ENCODE measurements around the gene NT5C. TPM values are rescaled to one million over a fixed set of nuclear protein-coding genes. Genes with fewer than 3 reads are reported as not detected.

NT5C gene
- total RNA-seq, 1 experiment from 2014 or later: 116 TPM

- peak; percentile 65 for DNase-seq
- ChIA-PET POLR2A (ENCODE audit: unreplicated experiment) (interaction anchor here (0.5 kb wide), 1 partner anchor 216 kb away, joined by 46 read pairs; no protein-coding TSS in a partner anchor), CTCF (interaction anchor here (0.5 to 0.7 kb wide), 2 partner anchors 127 to 512 kb away, joined by 6 to 7 read pairs; no protein-coding TSS in a partner anchor)
- no peaks in the 10 kb centered on the region for H3K36me3 ChIP-seq (ENCODE audit: low read depth, low read length)
- no peaks in the 10 kb centered on the region for H3F3A ChIP-seq (ENCODE audit: low read length, unreplicated experiment)
- intact Hi-C loops (cut with micrococcal nuclease): no loop called here
- no peak overlapping the region for H3K9ac ChIP-seq (ENCODE audit: low read length)
- H3K4me2 ChIP-seq (ENCODE audit: low read length): no peak overlapping the region; the same call in 1 of the 2 replicates
- H3K9me3 ChIP-seq (ENCODE audit: low read length): no peaks in the 10 kb centered on the region
- H3K79me2 ChIP-seq (ENCODE audit: low read length): no peaks in the 10 kb centered on the region
- BruUV-seq (replicated peaks): no TSS peak
- no peak overlapping the region; the same call in 1 of the 2 replicates for H2AFZ ChIP-seq (ENCODE audit: low read length)
- no peaks in the 10 kb centered on the region for H4K20me1 ChIP-seq (ENCODE audit: low read length)
- no peak overlapping the region for H3K4me3 ChIP-seq (ENCODE audit: low read length)
- peaks cover 27% of the 10 kb centered on the region for H3K4me1 ChIP-seq (ENCODE audit: insufficient read depth, low read length)
- H3K27ac ChIP-seq (ENCODE audit: low read length): no peak overlapping the region
- no peak for TF ChIP-seq EZH2 (IDR thresholded peaks at IDR 0.05; ENCODE audit: low read length, unreplicated experiment)
- no peak for TF ChIP-seq CTCF (conservative IDR thresholded peaks at IDR 0.05; ENCODE audit: low read depth, low read length)
- no peak for TF ChIP-seq EZH2phosphoT487 (IDR thresholded peaks at IDR 0.05; ENCODE audit: borderline replicate concordance, low read length)
- H3K27me3 ChIP-seq (ENCODE audit: low read length): no peaks in the 10 kb centered on the region
- no peaks in the 10 kb centered on the region for H3K9me2 ChIP-seq (replicated peaks; ENCODE audit: low read length)
- ATAC-seq: peak; percentile 92
These were observed 42.8 kb downstream of the NT5C start for GRCh38 chr17:75088465-75089417.

GRCh38 chr17:75087558-75088453, 43.7 kb downstream of the NT5C start, which contains the start of gene SLC16A5:
SLC16A5 (plus strand) TSS chr17:75087954; CDS start chr17:75093637, 5,683 bp downstream.
- no peaks in the 10 kb centered on the region for H3K9me2 ChIP-seq (replicated peaks; ENCODE audit: low read length)
- H3K36me3 ChIP-seq (ENCODE audit: low read depth, low read length): no peaks in the 10 kb centered on the region
- no peaks in the 10 kb centered on the region for H3K9me3 ChIP-seq (ENCODE audit: low read length)
- H3K4me2 ChIP-seq (ENCODE audit: low read length): no peak within 1 kb of the TSS; the same call in 1 of the 2 replicates
- DNase-seq (no peak), ATAC-seq (no peak)
- no peak within 1 kb of the TSS for H3K9ac ChIP-seq (ENCODE audit: low read length)
- no peaks in the 10 kb centered on the region for H3F3A ChIP-seq (ENCODE audit: low read length, unreplicated experiment)
- H4K20me1 ChIP-seq (ENCODE audit: low read length): no peaks in the 10 kb centered on the region
- ChIA-PET CTCF (no interaction called here), POLR2A (ENCODE audit: unreplicated experiment) (interaction anchor here (0.5 kb wide), 1 partner anchor 215 kb away, joined by 46 read pairs; no protein-coding TSS in a partner anchor)
- H2AFZ ChIP-seq (ENCODE audit: low read length): no peak within 1 kb of the TSS; the same call in 1 of the 2 replicates
- BruUV-seq (replicated peaks): no TSS peak
- TF ChIP-seq EZH2phosphoT487 (IDR thresholded peaks at IDR 0.05; ENCODE audit: borderline replicate concordance, low read length) (no peak), CTCF (conservative IDR thresholded peaks at IDR 0.05; ENCODE audit: low read depth, low read length) (no peak), EZH2 (IDR thresholded peaks at IDR 0.05; ENCODE audit: low read length, unreplicated experiment) (no peak)
- H3K79me2 ChIP-seq (ENCODE audit: low read length): no peaks in the 10 kb centered on the region
- no peaks in the 10 kb centered on the region for H3K27me3 ChIP-seq (ENCODE audit: low read length)
- intact Hi-C loops (cut with micrococcal nuclease): no loop called here
- H3K4me1 ChIP-seq (ENCODE audit: insufficient read depth, low read length): peaks cover 20% of the 10 kb centered on the region
- H3K27ac ChIP-seq (ENCODE audit: low read length): no peak within 1 kb of the TSS
- H3K4me3 ChIP-seq (ENCODE audit: low read length): no peak within 1 kb of the TSS

All from PC-3 (cell line).